Lung (tissue), 12 donors: ENCODE data around the gene NUDT14. TPM values are rescaled to one million over a fixed set of nuclear protein-coding genes. Genes with fewer than 3 reads are reported as not detected.
A peak's percentile ranks its signal among the peaks of the same experiment; 100 is the strongest.

Source experiments
- ATAC-seq: fragments of 200-7000 bp; cut with Tn5 transposase; one replicate; pipeline ENCODE4 v1.9.1; 2020; ENCODE audit warnings: moderate number of reproducible peaks; ENCODE audit not compliant: insufficient read depth, low FRiP score
- DNase-seq, 3 donors: peaks; one replicate each; pipeline ENCODE4 v3.0.0-alpha.2; 2013 to 2017
- H3K27ac ChIP-seq, 2 donors: one replicate each; pipeline ENCODE4 v1.5.1; 2013; ENCODE audit warnings: mild to moderate bottlenecking in 2 of 2, moderate library complexity in 2 of 2, control low read depth in 1 of 2, inconsistent platforms in 1 of 2, low read depth in 1 of 2, low read length in 1 of 2
- H3K27me3 ChIP-seq, 3 donors: one replicate each; pipeline ENCODE4 v1.5.1; 2013; ENCODE audit warnings: low read length in 2 of 3; ENCODE audit not compliant: control insufficient read depth in 3 of 3, insufficient read depth in 3 of 3
- H3K36me3 ChIP-seq, 4 donors: one replicate each; pipeline ENCODE4 v1.5.1; 2013; ENCODE audit warnings: low read length in 4 of 4, mild to moderate bottlenecking in 1 of 4, moderate library complexity in 1 of 4; ENCODE audit not compliant: control insufficient read depth in 4 of 4, insufficient read depth in 4 of 4
- H3K4me1 ChIP-seq, 5 donors: one replicate each; pipeline ENCODE4 v1.5.1; 2013; ENCODE audit warnings: low read length in 5 of 5, mild to moderate bottlenecking in 2 of 5, moderate library complexity in 1 of 5; ENCODE audit not compliant: control insufficient read depth in 5 of 5, insufficient read depth in 5 of 5
- H3K4me3 ChIP-seq: one replicate; pipeline ENCODE4 v1.5.1; 2013; ENCODE audit warnings: mild to moderate bottlenecking, control low read depth, moderate library complexity
- H3K9ac ChIP-seq, 2 donors: one replicate each; pipeline ENCODE4 v1.5.1; 2013; ENCODE audit warnings: low read length in 2 of 2, control low read depth in 1 of 2; ENCODE audit not compliant: insufficient read depth in 1 of 2
- H3K9me3 ChIP-seq, 4 donors: one replicate each; pipeline ENCODE4 v1.5.1; 2013; ENCODE audit warnings: low read length in 3 of 4, mild to moderate bottlenecking in 1 of 4, moderate library complexity in 1 of 4; ENCODE audit not compliant: control insufficient read depth in 4 of 4, insufficient read depth in 3 of 4
- WGBS, 2 donors: extraction: QIAGEN DNeasy Blood & Tissue Kit; methylation state at CpG; one replicate each; pipeline ENCODE4 v1.1.7; 2013; 5-methylcytosine and 5-hydroxymethylcytosine counted together
- polyA plus RNA-seq, 2 donors: library from polyadenylated mRNA; stranded (reverse); fragments of 200-250 nt; gene quantifications; one replicate each; pipeline ENCODE4 v1.2.1, GENCODE V29; 2013
- total RNA-seq, 2 donors: library from RNA; depleted of rRNA in 1 of 2; stranded (reverse); fragments of >200 nt in 1 of 2; gene quantifications; one replicate each; pipeline ENCODE4 v1.2.1, GENCODE V29; 2014 to 2021
- TF ChIP-seq, protein P1 (sequence below): IDR thresholded peaks from 2 replicates; pipeline ENCODE4 v1.5.1; 2012; ENCODE audit warnings: mild to moderate bottlenecking; ENCODE audit errors: control extremely low read depth, extremely low read depth
- donor health status: control.
- donor health status: control.
- donor health status: Bipolar disorder and iron deficiency.
- donor health status: healthy.
- donor health status: DM: yes; HTN: yes; CAD: no.

Gene NUDT14
- total and polyA plus RNA-seq, 4 donors = 27.7 to 80.7 (median 51.3) TPM

DNA sequence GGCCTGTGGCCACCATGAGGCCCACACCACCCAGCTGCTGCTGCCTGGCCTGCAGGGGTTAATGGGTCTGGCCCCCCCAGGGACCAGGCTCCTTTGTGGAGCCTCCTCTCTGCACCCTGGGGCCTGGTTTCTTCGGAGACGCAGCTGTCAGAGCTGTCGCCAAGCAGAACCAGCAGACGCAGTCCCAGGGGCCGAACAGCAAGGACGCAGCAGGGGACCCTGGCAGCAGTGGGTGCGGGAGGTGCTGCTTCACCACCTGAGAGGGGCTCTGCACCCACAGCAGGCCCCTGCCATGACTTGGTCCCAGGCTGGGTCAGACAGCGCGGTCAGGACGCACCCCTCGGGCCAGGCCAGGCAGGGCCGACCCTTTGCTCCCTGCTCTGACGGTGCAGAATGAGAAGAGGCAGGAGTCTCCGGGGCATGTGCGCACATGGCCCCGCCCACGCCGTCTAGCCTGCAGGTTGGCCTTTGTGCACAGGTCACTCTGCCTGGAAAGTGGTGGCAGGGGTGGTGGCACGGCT is 43.0 kb downstream of the NUDT14 start:
- DNase-seq = no peak
- 91 to 94% methylated on average over 17 to 19 of the region's 19 CpGs for WGBS, 2 donors
- TF ChIP-seq, protein P1, sequence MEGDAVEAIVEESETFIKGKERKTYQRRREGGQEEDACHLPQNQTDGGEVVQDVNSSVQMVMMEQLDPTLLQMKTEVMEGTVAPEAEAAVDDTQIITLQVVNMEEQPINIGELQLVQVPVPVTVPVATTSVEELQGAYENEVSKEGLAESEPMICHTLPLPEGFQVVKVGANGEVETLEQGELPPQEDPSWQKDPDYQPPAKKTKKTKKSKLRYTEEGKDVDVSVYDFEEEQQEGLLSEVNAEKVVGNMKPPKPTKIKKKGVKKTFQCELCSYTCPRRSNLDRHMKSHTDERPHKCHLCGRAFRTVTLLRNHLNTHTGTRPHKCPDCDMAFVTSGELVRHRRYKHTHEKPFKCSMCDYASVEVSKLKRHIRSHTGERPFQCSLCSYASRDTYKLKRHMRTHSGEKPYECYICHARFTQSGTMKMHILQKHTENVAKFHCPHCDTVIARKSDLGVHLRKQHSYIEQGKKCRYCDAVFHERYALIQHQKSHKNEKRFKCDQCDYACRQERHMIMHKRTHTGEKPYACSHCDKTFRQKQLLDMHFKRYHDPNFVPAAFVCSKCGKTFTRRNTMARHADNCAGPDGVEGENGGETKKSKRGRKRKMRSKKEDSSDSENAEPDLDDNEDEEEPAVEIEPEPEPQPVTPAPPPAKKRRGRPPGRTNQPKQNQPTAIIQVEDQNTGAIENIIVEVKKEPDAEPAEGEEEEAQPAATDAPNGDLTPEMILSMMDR = no peak

DNA sequence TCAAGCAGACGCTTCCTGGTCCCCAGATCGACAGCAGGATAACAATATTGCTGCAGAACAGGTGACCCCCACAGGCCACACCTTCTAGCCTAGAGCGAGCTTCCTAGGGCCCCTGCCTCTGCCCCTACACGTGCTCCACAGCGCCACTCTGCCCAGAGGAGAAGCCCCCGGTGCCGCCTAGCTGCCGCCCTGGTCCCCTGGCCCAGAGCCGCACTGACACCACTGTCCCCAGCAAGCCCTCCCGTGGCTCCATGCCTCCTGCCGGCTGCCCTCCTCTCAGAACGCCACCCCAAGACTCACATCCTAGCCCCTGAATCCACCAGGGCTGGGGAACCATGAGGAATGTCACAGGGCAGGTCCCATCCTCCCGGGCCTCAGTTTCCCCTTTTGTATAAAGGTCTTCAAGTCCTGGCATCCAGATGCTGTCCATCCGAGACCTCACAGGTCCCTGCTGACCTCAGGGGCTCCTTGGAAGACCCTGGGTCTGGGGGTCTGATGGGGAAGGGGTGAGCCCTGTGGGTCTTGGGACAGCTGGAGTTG is 43.6 kb downstream of the NUDT14 start:
- TF ChIP-seq, protein P1 = no peak
- Histone ChIP-seq H3K9ac (no peak overlapping the region), H3K4me1 (no peaks in the 10 kb centered on the region), H3K4me3 (no peak overlapping the region), H3K27ac (no peak overlapping the region), H3K9me3 (peaks cover 0 to 14% (median 2%) of the 10 kb centered on the region in 4 donors), H3K27me3 (peaks cover 0 to 2% (median 0%) of the 10 kb centered on the region in 3 donors), H3K36me3 (peaks cover 0 to 7% (median under 1%) of the 10 kb centered on the region in 4 donors)
- peak in 1 of 3 donors; percentile 7 for DNase-seq
- no peak for ATAC-seq
- 87% methylated on average over 14 of the region's 14 CpGs for WGBS, 2 donors

More for the DNA sequence above, 43.0 kb downstream of the NUDT14 start:
- Histone ChIP-seq H3K9me3 (peaks cover 0 to 14% (median 2%) of the 10 kb centered on the region in 4 donors), H3K4me1 (no peaks in the 10 kb centered on the region), H3K4me3 (no peak overlapping the region), H3K36me3 (peaks cover 0 to 7% (median under 1%) of the 10 kb centered on the region in 4 donors), H3K27me3 (no peaks in the 10 kb centered on the region), H3K27ac (no peak overlapping the region), H3K9ac (no peak overlapping the region)
- no peak for ATAC-seq

DNA sequence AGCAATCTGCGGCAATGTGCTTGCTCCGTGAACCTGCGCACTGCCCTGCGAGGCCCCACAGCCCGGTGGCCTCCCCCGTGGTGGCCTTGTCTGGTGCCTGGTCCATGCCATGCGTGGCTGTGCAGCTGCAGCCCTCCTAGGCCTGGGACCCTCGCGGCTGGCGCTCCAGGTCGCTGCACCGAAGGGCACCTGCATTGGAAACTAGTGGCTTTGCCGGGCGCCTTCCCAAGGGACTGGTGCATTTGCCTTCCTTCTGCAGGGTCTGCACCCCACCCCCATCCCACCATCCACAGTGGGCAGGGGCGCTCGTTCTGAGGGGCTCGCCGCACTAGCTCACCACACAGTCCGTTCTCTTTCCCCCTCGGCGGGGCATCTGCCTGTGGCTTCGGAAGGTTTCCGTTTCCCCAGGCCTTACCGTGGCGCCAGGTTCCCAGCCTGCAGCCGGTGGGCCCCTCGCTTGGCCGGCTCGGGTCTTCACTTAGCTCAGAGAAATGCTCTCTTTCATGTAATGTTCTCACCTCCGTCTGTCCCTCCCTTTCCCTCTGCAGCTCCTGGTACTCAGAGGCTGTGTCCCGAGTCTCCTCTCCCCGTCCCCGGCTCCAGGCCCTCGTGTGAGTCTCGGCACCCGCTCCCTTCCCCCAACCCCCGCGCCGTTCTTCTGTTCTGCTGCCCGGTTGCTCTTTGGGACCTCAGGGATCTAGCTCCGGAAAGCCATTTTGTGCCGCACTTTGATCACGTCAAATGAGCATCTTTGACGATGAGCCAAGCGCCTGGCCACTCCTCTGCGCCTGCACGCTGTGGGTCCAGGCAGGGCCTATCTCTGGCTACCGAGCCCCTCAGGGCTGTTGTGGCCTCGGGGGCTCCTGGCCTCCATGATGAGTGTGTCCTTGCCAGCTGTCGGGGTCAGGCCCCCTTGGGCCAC is 44.5 kb downstream of the NUDT14 start:
- ATAC-seq = no peak
- peaks cover 0 to 16% (median 4%) of the 10 kb centered on the region in 4 donors for H3K9me3 ChIP-seq
- 83 to 87% methylated on average over 50 of the region's 50 CpGs for WGBS, 2 donors
- H3K4me1 ChIP-seq = no peaks in the 10 kb centered on the region
- DNase-seq = peak in 1 of 3 donors; percentile 8
- peaks cover 0 to 3% (median 0%) of the 10 kb centered on the region in 4 donors for H3K36me3 ChIP-seq
- no peak overlapping the region for H3K9ac ChIP-seq
- H3K4me3 ChIP-seq = no peak overlapping the region
- H3K27ac ChIP-seq = no peak overlapping the region
- H3K27me3 ChIP-seq = peaks cover 0 to 2% (median 0%) of the 10 kb centered on the region in 3 donors
- TF ChIP-seq, protein P1 = no peak
